ENCODE results near the gene AK9. TPM values are rescaled to one million over a fixed set of nuclear protein-coding genes. Genes with fewer than 3 reads are reported as not detected.

The AK9 gene
- 0.63 to 1.3 TPM (median 1.1 TPM) in 5 replicates for total RNA-seq (2022; extraction: Qiagen RNA extraction; ENCODE audit: low read depth)

DNA sequence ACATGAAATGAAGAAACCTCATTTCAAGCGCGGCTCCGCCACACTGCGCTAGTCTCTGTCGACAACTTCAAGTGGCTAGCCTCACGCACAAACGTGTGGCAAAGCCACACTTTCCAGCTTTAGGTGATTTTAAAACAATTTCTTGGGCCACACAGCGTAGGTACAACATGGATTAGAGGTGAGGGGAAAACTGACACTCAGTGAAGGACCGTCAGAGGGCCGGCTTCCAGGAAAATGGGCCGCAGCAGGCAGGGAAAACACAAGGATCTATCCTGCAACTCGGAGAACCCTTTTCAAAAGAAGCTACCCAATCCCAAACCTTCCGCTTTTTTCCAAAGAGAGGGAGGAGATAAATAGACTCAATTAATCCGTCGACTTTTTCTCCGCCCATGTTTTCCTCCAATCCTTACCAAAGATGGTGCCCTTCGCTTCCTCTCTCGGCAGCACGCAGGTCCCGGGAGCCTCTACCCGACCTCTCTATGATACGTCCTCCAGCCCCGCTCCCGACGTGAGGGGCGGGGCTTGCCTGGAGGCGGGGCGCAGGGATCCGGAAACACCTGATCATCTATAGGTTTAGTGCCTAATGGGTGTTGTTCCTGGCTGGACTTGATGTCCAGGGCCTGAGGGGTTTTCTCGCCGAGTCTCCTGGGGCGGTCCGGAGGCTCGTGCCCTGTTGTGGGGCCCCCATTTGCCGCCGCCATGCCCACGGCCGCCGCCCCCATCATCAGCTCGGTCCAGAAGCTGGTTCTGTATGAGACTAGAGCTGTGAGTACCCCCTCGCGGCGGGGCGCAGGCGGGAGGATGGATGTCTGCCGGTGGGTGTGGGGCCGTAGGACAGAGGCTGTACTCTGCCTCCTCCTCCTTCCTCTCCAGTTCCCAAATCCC is at the start of gene AK9, which contains the start of gene FIG4:
TSS of gene AK9 (minus strand) at position 466 of the 885 bp plus-strand sequence. CDS start 15,457 bp downstream, outside the sequence.
TSS of gene FIG4 (plus strand) at position 560 of the 885 bp plus-strand sequence. CDS start at position 700, 140 bp downstream.

DNA sequence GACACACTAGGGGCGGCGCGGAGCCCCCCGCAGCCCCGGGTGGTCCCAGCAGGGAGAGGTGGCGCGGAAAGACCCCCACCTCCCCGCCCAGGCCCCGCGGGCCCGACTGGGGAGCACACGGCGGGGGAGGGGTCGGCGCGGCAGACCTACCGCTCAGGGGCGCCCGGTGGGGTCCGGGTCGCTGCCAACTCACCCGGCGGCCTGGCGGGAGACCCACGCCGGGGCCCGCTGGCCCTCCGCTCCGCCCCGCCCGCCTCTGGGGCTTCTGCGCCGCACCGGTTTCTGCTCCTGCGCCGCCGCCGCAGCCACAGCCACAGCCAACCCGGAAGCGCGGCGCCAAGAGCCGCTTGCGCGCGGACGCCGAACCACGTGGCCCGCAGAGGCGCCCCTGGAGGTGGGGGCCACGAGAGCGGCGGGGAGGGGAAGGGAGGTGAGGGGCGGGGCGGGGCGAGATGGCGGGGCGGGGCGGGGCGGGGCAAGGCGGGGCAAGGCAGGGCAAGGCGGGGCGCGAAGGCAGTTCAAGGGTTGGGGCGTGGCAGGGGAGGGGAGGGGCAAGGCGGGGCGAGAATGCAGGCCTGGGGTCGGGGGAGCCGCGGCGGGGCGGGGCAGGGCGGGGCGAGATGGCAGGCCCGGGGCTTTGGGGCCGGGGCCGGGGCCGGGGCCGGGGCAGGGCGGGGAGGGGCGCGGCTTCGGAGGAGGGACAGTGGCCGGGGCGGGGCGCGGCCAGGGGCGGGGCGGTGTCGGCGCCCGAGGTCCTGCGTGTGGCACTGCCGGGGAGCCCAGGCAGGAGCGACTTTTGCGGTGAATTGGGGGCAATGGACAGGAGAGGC is 207.9 kb downstream of the AK9 start, which contains the start of gene ZBTB24:
TSS of gene ZBTB24 (minus strand) at position 315 of the 830 bp plus-strand sequence. CDS start 1,193 bp downstream, outside the sequence.

DNA sequence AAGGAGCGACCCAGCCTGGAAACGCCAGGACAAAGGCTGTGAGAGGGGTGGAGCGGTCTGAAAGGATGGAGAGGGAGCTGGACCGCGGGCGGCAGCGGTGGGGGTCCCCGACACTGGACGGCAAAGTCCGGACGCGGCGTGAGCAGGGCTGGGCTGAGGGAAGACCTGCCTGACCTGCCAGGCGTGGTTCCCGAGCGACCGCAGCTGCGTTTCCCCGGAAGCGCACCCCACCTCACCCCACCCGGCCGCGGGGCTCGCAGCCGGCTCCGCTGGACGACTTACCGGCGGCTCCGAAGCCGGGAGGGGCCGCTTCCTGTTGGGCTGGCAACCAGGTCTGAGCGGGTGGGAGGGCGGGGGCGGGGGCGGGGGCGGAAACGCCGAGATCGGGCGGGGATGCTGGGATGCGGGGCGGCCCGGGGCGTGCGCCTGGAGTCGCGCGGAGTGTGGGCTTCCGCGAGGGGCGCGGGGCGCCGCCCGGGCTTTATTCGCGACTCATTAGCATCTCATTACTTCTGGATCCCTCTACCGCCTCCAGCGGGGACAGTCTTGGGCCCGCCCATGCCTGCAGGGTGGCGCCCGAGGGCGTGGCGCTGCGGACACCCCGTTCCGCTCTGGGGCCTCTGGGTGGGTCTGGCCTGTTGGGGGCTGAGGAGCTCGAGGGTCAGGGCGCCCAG is 235.4 kb downstream of the AK9 start, which contains the start of gene MICAL1:
TSS of gene MICAL1 (minus strand) at position 336 of the 674 bp plus-strand sequence. CDS start 1,576 bp downstream, outside the sequence.

Other genes starting within 250 kb of the AK9 start
- gene MICAL1, start 235.4 kb downstream of the AK9 start, total RNA-seq (2022; extraction: Qiagen RNA extraction; ENCODE audit: low read depth) = 12.7 to 18.1 TPM (median 16.8 TPM) in 5 replicates
- gene ZBTB24, start 208.0 kb downstream of the AK9 start, total RNA-seq (2022; extraction: Qiagen RNA extraction; ENCODE audit: low read depth) = 3.7 to 5.3 TPM (median 4.6 TPM) in 5 replicates
- gene FIG4, start 94 bp upstream of the AK9 start, total RNA-seq (2022; extraction: Qiagen RNA extraction; ENCODE audit: low read depth) = 3.6 to 4.5 TPM (median 4.3 TPM) in 5 replicates